GM19023 (cell line): ENCODE data around the gene CMTM8.

Source experiments
- ATAC-seq: cut with Tn5 transposase; IDR thresholded peaks from one replicate; pipeline ENCODE4 v1.9.1; 2021; ENCODE audit warnings: mild to moderate bottlenecking, moderate library complexity; ENCODE audit not compliant: unreplicated experiment

The CMTM8 gene

DNA sequence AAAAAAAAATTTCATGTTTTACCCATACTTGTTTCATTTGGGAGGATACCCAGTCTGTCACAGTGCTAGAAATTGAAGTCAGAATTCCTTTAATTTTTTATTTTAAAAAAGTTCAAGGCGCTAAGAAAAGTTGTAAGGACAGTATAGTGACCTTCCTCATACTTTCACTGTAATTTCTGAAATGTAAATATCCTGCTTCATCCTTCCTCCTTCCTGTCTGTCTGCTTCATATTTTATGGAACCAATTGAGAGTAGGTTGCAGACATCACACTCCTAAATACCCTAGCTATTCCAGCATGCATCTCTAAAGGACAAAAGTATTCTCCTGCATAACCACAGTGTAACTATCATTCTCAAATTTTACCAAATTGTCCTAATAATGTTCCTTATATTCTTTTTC, 35.8 kb downstream of the CMTM8 start:
- ATAC-seq, result no peak

DNA sequence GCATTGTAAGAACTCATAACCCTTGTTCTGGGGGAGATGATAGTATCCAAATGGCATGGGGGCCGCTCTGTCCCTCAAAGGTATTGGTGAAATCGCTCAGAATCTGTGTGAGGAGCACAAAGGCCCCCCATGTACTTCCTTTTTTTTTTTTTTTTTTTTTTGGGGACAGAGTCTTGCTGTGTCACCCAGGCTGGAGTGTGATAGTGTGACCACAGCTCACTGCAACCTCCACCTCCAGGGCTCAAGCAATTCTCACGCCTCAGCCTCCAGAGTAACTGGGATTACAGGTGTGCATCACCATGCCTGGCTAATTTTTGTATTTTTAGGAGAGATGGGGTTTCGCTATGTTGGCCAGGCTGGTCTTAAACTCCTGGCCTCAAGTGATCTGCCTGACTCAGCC, 37.0 kb downstream of the CMTM8 start:
- no peak for ATAC-seq

DNA sequence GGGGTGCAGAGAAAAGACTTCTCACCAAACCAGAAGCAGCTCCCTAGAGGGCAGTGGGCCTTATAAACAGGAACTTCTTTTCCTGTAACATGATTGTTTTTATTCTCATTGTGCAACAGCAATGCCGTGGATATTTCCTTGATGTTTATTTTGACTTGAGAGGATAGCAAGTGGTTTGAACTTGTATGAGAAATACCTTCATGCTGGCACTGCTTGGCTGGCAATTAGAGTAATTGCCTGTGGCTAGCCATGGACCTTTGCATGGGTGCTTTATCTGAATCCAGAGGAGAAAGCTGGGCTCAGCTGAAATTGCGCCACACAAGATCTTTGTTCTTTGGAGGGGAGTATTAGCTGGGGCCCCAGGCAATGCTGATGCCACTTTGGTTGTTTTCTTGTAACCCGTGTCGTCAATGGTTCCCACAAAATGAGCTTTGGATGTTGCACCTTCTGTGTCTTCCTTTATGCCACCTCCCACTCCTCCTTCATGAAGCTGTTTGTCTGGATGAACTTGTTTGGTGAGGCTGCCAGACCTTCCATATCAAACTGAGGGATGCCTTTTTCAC, 37.9 kb downstream of the CMTM8 start:
- ATAC-seq, result no peak

DNA sequence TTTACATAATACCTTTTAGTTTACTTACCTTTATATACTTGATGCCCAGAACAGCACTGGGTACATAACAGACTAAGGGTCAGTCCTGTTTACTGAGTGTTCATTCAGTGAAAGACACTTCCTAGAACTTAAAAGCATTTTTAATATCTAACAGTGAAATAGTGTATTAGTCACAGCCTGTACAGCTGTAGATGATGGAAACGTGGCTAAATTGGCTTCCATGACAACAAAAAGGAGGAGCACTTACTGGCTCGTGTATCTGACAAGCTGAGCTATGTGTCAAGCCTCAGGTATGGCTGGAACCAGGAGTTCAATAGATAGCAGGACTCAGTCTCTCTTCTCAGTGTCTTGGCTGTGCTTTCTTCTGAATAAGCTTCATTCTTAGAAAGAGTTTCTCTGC, 40.2 kb downstream of the CMTM8 start:
- no peak for ATAC-seq

DNA sequence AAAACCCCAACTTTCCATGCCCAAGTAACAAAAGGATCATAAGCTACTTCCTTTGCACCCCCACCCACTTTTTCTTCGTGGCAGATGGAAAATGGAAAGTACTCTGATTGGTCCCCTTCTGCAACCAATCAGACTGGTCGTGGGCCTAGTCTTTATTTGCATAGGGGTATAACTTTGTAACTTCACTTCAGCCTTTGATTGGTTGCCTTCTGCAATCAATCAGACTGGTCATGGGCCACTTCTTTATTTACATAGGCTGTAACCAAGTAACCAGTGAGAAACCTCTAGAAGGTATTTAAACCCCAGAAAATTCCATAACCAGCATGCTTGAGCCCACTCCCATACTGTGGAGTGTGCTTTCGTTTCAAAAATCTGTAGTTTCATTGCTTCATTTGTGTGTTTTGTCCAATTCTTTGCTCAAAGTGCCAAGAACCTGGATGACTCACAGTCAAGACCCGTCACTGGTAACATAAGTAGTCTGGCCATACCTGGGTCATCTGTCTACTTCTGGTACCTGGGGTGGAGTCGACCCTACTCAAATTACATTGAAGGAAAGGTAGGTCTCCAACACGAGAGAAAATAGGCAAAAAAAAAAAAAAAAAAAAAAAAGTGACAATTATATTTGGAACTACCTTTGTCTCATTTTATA, 41.9 kb downstream of the CMTM8 start:
- no peak for ATAC-seq

DNA sequence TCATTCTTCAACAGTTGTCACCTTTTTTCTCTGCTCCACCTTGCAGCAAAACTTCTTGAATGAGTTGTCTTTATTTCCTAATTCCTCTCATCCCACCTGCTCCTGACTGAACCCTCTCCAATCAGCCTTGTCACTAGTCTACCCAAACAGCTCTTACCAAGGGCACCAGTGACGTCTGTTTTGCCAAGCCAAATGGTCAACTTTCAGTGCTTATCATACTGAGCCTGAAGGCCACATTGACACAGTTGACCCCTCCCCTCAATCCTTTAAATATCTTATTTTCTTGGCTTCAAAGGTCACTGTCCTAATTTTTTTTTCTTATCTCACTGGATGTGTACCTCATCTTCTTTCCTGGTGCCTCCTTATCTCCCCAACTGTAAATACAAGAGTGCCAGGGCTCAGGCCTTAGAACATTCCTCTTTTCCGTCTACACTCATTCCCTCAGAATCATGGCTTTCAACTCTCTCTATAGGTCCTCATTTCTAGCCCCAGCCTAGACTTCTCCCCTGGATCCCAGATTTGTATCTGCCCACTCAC, 43.2 kb downstream of the CMTM8 start:
- no peak for ATAC-seq

DNA sequence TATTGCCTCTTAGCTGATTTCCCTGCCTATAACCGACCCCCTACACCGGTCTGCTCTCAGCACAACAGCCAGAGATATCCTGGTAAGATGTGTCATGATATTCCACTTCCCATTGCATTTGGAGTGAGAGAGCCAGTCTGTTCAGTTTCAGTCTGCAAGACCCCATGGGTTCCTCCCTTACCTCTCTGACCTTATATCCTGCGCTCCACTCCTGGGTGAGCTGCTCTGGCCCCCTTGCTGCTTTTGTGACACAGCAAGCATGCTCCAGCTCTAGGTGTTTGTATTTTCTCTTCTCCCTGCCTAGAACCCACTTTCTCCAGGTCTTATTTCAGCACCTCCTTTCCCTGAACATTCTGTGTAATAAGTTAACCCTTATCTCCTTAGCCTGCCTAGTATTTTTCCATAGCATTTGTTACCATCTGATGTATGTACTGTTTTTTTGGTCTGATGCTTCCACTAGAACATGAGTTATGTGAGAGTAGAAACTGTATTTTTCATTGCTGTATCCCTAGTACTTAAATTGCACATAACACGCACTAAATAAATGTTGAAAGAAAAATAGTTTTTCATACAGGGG, 44.2 kb downstream of the CMTM8 start:
- no peak for ATAC-seq

DNA sequence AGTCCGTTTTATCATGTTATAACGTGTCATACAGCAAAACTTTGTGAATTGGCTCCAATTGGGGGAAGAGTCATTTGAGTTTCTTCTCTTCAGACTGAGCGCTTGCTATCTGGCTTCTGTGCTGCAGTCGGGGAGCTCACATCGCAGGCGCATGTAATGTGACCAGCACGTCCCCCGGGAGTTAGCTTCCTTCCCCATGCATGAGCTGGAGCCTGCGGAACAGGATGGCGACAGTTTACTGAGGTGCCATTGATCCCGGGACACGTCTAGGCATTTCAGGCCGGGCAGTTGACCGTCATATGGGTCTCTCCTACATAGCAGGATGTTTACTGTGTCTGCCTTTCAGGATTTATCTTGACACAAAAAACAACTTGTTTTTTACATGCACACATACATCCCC, 44.8 kb downstream of the CMTM8 start:
- no peak for ATAC-seq

DNA sequence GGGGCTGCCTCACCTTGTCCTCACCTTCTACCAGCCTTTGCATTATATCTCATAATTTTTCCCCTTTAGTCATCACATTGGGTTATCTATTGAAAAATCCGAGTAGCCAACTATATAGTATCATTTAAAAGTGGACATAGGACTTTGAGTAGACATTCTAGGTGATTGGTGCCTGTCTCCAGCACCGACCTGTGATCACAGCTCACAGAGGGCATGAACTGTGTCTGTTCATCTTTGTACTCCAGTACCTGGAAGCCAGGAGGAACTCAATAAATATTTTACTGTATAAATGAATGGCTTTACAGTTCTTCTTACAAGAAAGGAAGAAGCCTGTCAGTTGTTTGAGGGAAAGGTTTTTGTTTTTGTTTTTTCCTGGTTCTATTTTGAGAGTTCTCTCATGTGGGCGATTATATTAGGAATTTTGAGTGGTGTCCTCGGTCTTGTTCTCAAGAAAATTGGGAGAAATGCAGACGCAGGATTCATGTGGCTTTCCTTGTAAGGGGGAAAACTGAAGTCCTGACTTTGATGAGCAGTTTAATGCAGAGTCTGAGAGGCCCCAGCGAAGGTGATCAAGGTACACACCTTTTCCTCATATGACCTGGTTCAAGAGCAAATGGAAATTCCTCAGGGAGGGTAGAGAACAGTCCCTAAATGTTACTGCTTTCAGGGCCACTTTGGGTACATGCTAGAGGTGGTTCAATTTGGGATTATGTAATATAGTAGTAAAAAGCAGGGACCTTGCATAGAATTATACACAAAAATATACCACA, 46.1 kb downstream of the CMTM8 start:
- no peak for ATAC-seq

DNA sequence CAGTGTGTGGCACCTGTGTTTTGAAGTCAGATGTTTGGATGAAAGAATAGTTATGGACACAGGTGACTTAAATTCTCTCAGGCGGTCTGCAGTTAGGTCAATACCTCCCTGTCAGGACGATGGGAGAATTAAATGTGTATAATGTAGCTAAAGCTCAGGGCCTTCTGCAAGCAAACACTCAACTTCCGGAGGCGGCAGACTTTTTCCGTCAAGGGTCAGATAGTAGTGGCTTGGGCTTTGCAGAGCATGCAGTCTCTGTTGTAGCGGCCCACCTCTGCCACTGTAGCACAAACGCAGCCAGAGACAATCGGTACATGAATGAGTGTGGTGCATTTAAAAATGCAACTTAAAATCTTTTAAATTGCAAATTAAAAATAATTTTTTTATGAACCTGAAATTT, 47.4 kb downstream of the CMTM8 start:
- ATAC-seq, result no peak

DNA sequence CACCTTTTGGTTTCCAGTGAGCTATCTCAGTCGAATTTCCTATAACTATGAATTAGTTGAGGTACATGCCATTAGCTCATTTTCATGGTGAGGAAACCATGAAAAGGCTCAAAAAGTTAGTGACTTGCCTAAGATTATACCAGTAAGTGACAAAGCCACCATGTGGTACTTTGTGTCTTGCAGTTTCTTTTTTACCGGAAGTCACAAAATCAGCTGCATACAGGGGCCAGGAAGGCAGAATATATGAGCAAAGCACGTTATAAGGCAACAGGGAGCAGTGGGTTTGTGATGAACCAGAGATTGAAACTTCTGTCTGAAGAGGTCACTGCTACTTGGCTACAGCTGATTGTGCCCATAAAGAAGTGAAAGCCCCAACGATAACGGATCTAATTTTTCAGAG, 50.3 kb downstream of the CMTM8 start:
- no peak for ATAC-seq

DNA sequence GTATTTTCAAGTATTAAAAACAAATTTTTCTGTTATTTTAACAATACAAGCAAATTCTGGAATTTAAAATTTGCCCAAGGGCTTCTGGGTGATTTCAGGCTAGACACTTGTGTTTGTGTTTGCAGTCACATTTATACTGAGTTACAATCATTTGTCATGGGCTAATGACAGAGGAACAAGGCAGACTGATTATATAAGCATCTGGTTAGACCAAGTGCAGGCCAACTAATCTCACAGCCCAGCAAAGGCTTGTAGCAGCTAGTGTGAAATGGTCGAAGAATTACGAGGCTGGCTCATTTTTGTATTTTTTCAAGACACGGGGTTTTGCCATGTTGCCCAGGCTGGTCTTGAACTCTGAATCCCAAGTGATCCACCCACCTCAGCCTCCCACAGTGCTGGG, 52.1 kb downstream of the CMTM8 start:
- ATAC-seq, result no peak

DNA sequence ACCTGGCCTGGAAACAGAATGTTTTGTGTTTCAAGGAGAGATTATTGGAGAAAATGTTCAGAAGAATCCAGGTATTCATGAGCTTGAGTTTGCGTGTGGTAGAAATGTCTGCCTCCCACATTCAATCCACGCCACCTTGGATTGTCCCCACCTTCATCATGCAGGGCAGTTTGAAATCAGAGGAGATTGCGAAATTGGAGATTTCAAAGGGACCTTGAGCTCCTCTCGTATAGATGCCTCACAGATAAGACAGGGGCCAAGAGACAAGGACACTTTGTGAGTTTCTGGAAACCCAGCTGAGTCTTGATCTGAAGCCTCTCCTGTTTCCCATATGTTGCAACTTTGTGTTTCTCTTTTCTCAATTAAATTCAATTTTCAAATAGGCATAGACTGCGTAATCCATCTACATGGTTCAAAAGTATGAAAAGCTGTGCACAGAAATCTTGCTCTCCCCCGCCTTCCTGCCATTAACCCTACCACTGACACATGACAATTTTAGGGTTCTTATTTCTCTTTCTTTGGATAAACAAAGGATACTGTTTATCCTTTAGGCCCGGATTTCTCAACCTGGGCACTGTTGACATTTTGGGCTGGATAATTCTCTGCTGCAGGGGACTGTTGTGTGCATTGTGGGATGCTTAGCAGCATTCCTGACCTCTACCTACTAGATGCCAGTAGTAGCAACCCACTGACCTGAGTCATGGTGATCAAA, 53.8 kb downstream of the CMTM8 start:
- ATAC-seq, result no peak

DNA sequence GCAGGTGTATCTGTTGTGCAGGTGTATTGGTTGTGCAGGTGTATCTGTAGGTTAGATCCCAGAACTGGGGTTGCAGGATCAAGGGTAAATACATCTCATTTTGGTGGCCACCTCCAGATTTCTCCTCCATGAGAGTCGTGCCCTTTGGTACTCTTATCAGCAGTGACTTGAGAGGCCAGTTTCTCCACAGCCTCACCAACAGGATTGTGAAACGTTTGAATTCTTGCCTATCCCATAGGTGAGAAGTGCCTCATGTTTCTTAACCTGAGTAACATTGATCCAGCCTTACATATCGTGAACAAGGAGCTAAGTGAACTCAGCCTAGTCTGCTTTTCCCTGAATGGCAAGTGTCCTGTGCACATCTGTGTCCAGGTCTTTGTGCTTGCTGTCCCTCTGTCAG, 55.4 kb downstream of the CMTM8 start:
- no peak for ATAC-seq

DNA sequence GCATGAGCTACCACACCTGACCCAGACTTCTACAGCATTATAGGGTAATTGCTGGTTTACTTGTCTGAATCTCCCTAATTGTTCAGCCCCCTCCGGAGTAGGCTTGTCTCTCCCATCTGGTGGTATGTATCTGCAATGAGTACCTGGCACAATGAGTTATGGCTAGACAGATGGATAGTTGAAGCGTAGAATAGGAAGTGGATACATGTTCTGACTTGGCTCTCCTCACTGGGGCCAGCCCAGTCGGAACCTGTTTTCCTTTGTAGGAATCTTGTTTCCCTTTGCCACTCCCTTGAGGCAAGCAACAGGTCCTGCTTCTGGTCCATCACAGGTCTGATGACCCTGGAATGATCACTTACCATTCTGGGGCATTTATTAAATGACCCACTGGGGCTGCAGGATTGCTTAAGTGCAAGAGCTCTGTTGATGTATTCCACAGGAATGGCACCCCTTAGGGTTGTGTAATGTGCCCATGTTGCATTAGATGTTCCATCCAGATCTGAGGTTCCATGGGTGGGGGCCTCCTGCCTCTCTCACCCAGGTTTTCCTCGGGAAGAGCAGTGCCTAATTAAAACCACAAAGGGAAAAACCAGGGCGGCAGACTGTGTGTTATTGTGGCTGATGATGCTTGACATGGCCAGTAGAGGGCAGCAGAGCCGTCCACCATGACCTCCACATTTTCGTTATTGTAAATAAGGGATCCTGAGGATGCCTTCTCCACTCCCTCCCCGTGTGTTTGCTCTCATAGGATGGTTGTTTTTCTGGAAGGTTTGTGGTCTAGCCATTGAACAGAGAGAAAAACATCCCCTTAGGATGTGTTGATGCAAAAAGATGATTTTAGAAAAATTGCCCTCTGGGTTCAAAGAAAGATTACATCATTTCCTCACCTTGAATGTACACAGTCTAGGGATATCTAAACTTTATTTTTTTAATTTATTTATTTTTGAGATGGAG, 58.0 kb downstream of the CMTM8 start:
- ATAC-seq, result no peak

DNA sequence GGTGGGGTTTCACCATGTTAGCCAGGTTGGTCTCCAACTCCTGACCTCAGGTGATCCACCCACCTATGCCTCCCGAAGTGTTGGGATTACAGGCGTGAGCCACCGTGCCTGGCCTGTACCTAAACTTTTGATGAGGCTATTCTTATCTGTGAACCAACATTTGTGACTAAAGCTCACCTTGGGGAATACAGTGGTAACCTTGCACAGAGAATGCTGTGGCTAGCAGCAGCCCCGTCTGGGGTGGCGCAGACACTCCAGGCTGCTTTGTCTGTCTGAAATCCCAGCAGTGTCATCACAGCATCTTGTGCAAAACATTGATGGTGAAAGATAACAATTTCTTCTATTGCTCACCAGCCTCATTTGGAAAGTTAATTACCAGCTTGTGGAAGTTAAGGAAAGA, 58.9 kb downstream of the CMTM8 start:
- ATAC-seq, result no peak

DNA sequence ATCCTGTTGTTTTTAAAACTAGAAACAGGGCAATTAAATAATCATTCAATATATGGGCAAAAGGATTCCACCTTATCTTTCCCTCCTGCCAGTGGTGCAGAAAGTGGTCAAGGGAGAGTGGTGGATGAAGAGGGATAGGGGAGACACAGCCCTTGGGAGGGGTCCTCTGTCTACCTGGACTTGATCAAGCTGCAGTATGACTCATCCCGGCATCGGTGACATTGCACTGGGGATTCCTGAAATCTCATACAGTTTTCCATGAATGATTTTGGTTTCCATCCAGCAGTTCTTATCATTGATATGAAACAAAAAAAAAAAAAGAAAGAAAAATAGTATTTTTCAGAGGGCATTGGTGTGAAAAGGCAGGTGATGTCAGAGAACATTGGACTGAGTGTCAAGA, 62.9 kb downstream of the CMTM8 start:
- no peak for ATAC-seq

DNA sequence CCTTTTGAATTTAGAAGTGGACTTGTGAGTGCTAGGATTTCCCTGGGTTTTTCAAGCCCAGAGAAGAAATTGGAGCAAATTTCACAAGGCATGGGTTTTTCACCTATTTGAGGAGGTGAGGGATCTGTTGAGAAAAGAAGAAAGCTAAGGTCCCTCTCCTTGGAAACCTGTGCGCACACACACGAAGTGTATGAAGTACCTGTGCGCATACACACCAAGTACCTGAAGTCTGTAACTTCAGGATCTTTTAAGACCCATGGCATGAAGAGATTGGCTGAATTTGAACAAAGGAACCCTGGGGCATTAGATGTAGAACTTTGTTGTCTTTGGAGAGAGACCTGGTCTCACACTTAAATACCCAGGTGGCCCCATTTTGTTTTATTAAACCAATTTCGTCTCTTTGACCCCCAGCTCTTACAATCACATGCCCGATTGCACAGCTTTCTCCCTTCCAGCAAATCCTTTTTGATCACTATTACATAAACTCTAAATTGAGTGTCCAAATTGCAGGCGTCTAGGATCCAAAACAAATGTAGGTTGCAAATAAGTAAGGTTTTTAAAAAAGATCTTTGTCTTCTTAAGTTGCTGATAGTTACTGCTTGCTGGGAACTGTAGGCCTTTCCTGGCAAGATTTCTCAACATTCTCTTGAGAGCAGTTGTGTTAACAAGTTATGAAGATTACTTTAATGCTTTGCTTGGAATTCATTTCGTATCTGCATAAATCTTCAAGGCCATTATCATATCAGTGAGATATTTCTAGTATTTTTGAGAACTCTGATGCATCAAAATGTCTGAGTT, 64.3 kb downstream of the CMTM8 start:
- ATAC-seq, result no peak

DNA sequence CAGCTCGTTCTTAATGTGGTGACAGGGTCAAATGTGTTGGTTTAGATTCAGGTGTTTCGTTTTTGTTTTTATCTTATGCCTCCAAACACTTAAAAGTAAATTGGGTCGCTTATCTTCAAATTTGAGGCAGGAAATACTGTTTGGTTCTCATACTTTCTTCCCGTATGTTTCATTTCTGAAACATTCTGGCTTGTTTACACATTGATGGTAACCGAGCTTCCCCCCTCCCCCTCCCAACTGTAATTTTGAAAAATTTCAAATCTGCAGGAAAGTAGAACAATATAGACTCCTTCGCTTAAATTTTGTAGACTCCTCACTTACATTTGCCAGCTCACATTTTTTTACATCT, 64.9 kb downstream of the CMTM8 start:
- ATAC-seq, result no peak
